Trophoblast cell (in vitro differentiated cells and primary cell): Measurements from ENCODE around the gene OLIG3.

Source experiments
- DNase-seq, 2 donors: peaks; one replicate each; pipeline ENCODE4 v3.0.0-alpha.2; 2016
- H2AFZ ChIP-seq: 2 replicates; pipeline ENCODE4 v1.6.1; 2013; ENCODE audit warnings: low read length, moderate library complexity, mild to moderate bottlenecking; ENCODE audit not compliant: insufficient read depth, poor library complexity
- H2AK5ac ChIP-seq: 2 replicates; pipeline ENCODE4 v1.6.1; 2013; ENCODE audit warnings: mild to moderate bottlenecking, low read length
- H2BK120ac ChIP-seq: 2 replicates; pipeline ENCODE4 v1.6.1; 2013; ENCODE audit warnings: low read length, mild to moderate bottlenecking, moderate library complexity; ENCODE audit not compliant: insufficient read depth, poor library complexity
- H2BK12ac ChIP-seq: 2 replicates; pipeline ENCODE4 v1.6.1; 2013; ENCODE audit warnings: mild to moderate bottlenecking, low read length, moderate library complexity
- H2BK5ac ChIP-seq: 2 replicates; pipeline ENCODE4 v1.6.1; 2013; ENCODE audit warnings: low read length, low read depth, moderate library complexity, mild to moderate bottlenecking; ENCODE audit not compliant: poor library complexity
- H3K14ac ChIP-seq: 2 replicates; pipeline ENCODE4 v1.6.1; 2013; ENCODE audit warnings: mild to moderate bottlenecking, low read length
- H3K18ac ChIP-seq: 2 replicates; pipeline ENCODE4 v1.6.1; 2013; ENCODE audit warnings: mild to moderate bottlenecking, low read length
- H3K23ac ChIP-seq: 2 replicates; pipeline ENCODE4 v1.6.1; 2013; ENCODE audit warnings: low read length
- H3K27ac ChIP-seq: 2 replicates; pipeline ENCODE4 v1.5.1; 2013; ENCODE audit warnings: low read depth, mild to moderate bottlenecking, inconsistent platforms, low read length, moderate library complexity
- H3K27me3 ChIP-seq: 2 replicates; pipeline ENCODE4 v1.6.1; 2013; ENCODE audit warnings: inconsistent platforms, mild to moderate bottlenecking, low read length, moderate library complexity; ENCODE audit not compliant: insufficient read depth
- H3K36me3 ChIP-seq, 2 experiments: 1 replicate in 1 of 2; 2 replicates in 1 of 2; pipeline ENCODE4 v1.6.1; 2013; ENCODE audit warnings: low read length in 2 of 2, mild to moderate bottlenecking in 2 of 2, moderate library complexity in 1 of 2; ENCODE audit not compliant: insufficient read depth in 2 of 2, control insufficient read depth in 1 of 2
- H3K4ac ChIP-seq: 2 replicates; pipeline ENCODE4 v1.6.1; 2013; ENCODE audit warnings: low read depth, mild to moderate bottlenecking, low read length, moderate library complexity
- H3K4me1 ChIP-seq, 2 experiments: 1 replicate in 1 of 2; 2 replicates in 1 of 2; pipeline ENCODE4 v1.6.1; 2013; ENCODE audit warnings: low read length in 2 of 2, mild to moderate bottlenecking in 2 of 2, moderate library complexity in 1 of 2; ENCODE audit not compliant: insufficient read depth in 2 of 2, control insufficient read depth in 1 of 2
- H3K4me2 ChIP-seq: 2 replicates; pipeline ENCODE4 v1.6.1; 2013; ENCODE audit warnings: inconsistent platforms, mild to moderate bottlenecking, low read length, moderate library complexity
- H3K4me3 ChIP-seq: 2 replicates; pipeline ENCODE4 v1.5.1; 2013; ENCODE audit warnings: mild to moderate bottlenecking, low read depth, low read length, inconsistent platforms
- H3K79me1 ChIP-seq: one replicate; pipeline ENCODE4 v1.6.1; 2013; ENCODE audit warnings: low read length
- H3K79me2 ChIP-seq: 2 replicates; pipeline ENCODE4 v1.6.1; 2013; ENCODE audit warnings: low read length, mild to moderate bottlenecking; ENCODE audit not compliant: control insufficient read depth, insufficient read depth, poor library complexity
- H3K9ac ChIP-seq: 2 replicates; pipeline ENCODE4 v1.6.1; 2013; ENCODE audit warnings: mild to moderate bottlenecking, low read length
- H3K9me3 ChIP-seq: 2 replicates; pipeline ENCODE4 v1.6.1; 2013; ENCODE audit warnings: low read depth, mild to moderate bottlenecking, control low read depth, inconsistent platforms, low read length; ENCODE audit not compliant: insufficient read depth
- H4K12ac ChIP-seq: 2 replicates; pipeline ENCODE4 v1.6.1; 2013; ENCODE audit warnings: low read depth, mild to moderate bottlenecking, low read length, moderate library complexity
- H4K8ac ChIP-seq: 2 replicates; pipeline ENCODE4 v1.6.1; 2013; ENCODE audit warnings: low read depth, mild to moderate bottlenecking, low read length, moderate library complexity
- H4K91ac ChIP-seq: one replicate; pipeline ENCODE4 v1.6.1; 2013; ENCODE audit warnings: low read depth, mild to moderate bottlenecking, low read length, moderate library complexity
- WGBS: extraction: QIAGEN DNeasy Blood & Tissue Kit; methylation state at CpG from one replicate; pipeline ENCODE4 v1.1.7; 2013; ENCODE audit warnings: missing lambda C conversion rate; ENCODE audit not compliant: insufficient read length, insufficient coverage; ENCODE audit errors: extremely low coverage; 5-methylcytosine and 5-hydroxymethylcytosine counted together

OLIG3 gene

DNA sequence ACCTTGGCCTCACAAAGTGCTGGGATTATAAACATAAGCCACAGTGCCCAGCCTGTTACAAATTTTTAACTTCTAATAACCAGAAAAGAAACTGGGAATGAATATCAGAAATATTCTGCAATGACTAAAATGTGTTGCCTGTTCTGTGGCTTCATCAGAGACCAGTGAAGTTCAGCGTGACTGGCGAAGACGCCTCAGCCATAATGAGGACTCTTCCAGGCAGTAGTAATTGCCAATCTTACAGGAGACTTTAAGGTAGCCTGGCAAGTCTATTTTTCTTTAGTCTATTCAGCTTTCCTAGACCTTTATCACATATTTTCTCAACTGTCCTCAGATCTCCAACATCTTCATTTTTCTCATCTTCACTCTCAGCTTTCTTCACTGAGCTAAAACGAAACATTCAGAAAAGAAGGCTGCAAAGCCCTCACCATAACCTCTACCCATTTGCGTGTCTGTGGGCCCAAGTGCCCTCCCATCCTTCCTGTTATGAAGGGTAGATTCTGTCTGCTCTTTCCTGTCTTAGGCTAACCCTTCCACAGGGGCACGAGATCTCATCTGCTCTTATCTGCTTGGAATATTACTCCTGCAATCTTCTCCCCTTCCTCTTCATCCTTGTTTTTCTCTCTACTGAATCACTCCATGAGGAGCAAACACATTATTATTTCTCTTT, 42.0 kb upstream of the OLIG3 start:
- WGBS = no CpG with 5 or more reads among the region's 6 CpGs
- no peak overlapping the region for H4K12ac ChIP-seq
- H3K79me1 ChIP-seq = no peaks in the 10 kb centered on the region
- no peak overlapping the region for H4K8ac ChIP-seq
- H4K91ac ChIP-seq = no peak overlapping the region
- no peak overlapping the region for H3K4me2 ChIP-seq
- H3K36me3 ChIP-seq = no peaks in the 10 kb centered on the region
- H3K79me2 ChIP-seq = no peaks in the 10 kb centered on the region
- no peak overlapping the region for H3K23ac ChIP-seq
- H3K9ac ChIP-seq = no peak overlapping the region
- H3K4me1 ChIP-seq = no peaks in the 10 kb centered on the region
- H2BK12ac ChIP-seq = no peak overlapping the region
- no peak overlapping the region for H2AFZ ChIP-seq
- no peak overlapping the region for H3K4ac ChIP-seq
- H3K27me3 ChIP-seq = no peaks in the 10 kb centered on the region
- H2BK120ac ChIP-seq = no peak overlapping the region
- no peaks in the 10 kb centered on the region for H3K9me3 ChIP-seq
- no peak overlapping the region for H3K27ac ChIP-seq
- no peak overlapping the region for H2BK5ac ChIP-seq
- H3K4me3 ChIP-seq = no peak overlapping the region
- no peak overlapping the region for H2AK5ac ChIP-seq
- no peak overlapping the region for H3K18ac ChIP-seq
- no peak overlapping the region for H3K14ac ChIP-seq
- no peak for DNase-seq

DNA sequence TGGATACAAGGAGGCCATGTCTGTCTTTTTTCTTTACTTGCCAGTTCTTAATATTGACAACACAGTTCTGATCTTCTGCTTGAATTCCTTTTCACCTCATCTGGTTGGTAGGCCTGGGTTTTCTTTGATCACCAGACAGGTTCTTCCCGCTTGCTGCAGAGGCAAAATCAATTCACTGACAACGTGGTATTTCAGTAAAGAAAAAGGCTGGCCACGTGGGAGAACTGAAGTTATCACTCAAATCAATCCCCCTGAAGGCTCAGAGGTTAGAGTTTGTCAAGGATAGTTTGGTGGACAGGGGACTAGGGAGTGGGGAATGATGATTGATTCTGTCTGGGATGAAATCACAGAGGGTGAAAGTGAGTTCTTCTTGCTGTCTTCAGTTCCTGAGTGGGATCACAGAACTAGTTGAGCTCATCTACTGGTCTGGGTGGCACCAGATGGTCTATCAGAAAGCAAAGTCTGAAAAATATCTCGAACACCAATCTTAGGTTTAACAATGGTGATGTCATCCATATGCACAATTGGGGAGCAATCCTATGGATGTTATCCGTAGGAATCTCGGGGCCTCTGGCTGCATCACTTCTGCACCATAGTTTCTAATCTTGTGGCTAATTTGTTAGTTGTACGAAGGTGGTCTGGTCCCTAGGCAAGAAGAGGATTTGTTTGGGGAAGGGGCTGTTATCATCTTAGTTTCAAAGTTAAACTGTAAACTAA, 37.3 kb upstream of the OLIG3 start:
- no peaks in the 10 kb centered on the region for H3K27me3 ChIP-seq
- no peaks in the 10 kb centered on the region for H3K79me2 ChIP-seq
- H2BK5ac ChIP-seq = no peak overlapping the region
- no peak overlapping the region for H3K23ac ChIP-seq
- peaks cover 0 to 2% of the 10 kb centered on the region in 2 experiments for H3K4me1 ChIP-seq
- no peak overlapping the region for H4K91ac ChIP-seq
- no CpG with 5 or more reads among the region's 7 CpGs for WGBS
- no peak overlapping the region for H3K27ac ChIP-seq
- H3K36me3 ChIP-seq = no peaks in the 10 kb centered on the region
- H3K4me3 ChIP-seq = no peak overlapping the region
- H3K79me1 ChIP-seq = no peaks in the 10 kb centered on the region
- H3K9me3 ChIP-seq = no peaks in the 10 kb centered on the region
- H3K4me2 ChIP-seq = no peak overlapping the region
- no peak overlapping the region for H2AK5ac ChIP-seq
- no peak overlapping the region for H2AFZ ChIP-seq
- DNase-seq = no peak
- no peak overlapping the region for H2BK12ac ChIP-seq
- no peak overlapping the region for H3K4ac ChIP-seq
- no peak overlapping the region for H2BK120ac ChIP-seq
- H4K12ac ChIP-seq = no peak overlapping the region
- no peak overlapping the region for H4K8ac ChIP-seq
- H3K9ac ChIP-seq = no peak overlapping the region
- no peak overlapping the region for H3K18ac ChIP-seq
- no peak overlapping the region for H3K14ac ChIP-seq

- Histone ChIP-seq H2BK12ac (no peak overlapping the region), H3K36me3 (no peaks in the 10 kb centered on the region), H3K79me1 (no peaks in the 10 kb centered on the region), H3K9ac (no peak overlapping the region), H3K4me3 (no peak overlapping the region), H3K4me1 (peaks cover 0 to 2% of the 10 kb centered on the region in 2 experiments), H3K27ac (no peak overlapping the region), H3K23ac (no peak overlapping the region), H4K12ac (no peak overlapping the region), H4K8ac (no peak overlapping the region), H3K27me3 (no peaks in the 10 kb centered on the region), H2AFZ (no peak overlapping the region), H3K14ac (no peak overlapping the region), H3K4me2 (no peak overlapping the region), H2AK5ac (no peak overlapping the region), H3K9me3 (no peaks in the 10 kb centered on the region), H2BK120ac (no peak overlapping the region), H2BK5ac (no peak overlapping the region), H4K91ac (no peak overlapping the region), H3K79me2 (no peaks in the 10 kb centered on the region), H3K4ac (no peak overlapping the region), H3K18ac (no peak overlapping the region)
- DNase-seq = no peak
- WGBS = no CpG with 5 or more reads among the region's 1 CpG
These were observed 36.2 kb upstream of the OLIG3 start for GRCh38 chr6:137530404-137530803.

GRCh38 chr6:137522831-137523230, 28.6 kb upstream of the OLIG3 start:
- no peak for DNase-seq
- no peak overlapping the region for H3K4me3 ChIP-seq
- no peaks in the 10 kb centered on the region for H3K79me1 ChIP-seq
- no peaks in the 10 kb centered on the region for H3K79me2 ChIP-seq
- no peak overlapping the region for H2AK5ac ChIP-seq
- no peak overlapping the region for H2AFZ ChIP-seq
- H3K4me1 ChIP-seq = no peaks in the 10 kb centered on the region
- H3K9ac ChIP-seq = no peak overlapping the region
- H4K8ac ChIP-seq = no peak overlapping the region
- H2BK120ac ChIP-seq = no peak overlapping the region
- no peak overlapping the region for H3K27ac ChIP-seq
- H4K91ac ChIP-seq = no peak overlapping the region
- WGBS = no CpG with 5 or more reads among the region's 7 CpGs
- no peaks in the 10 kb centered on the region for H3K9me3 ChIP-seq
- no peaks in the 10 kb centered on the region for H3K36me3 ChIP-seq
- no peak overlapping the region for H3K23ac ChIP-seq
- H3K4ac ChIP-seq = no peak overlapping the region
- H3K18ac ChIP-seq = no peak overlapping the region
- H3K14ac ChIP-seq = no peak overlapping the region
- no peaks in the 10 kb centered on the region for H3K27me3 ChIP-seq
- H3K4me2 ChIP-seq = no peak overlapping the region
- no peak overlapping the region for H2BK5ac ChIP-seq
- H4K12ac ChIP-seq = no peak overlapping the region
- no peak overlapping the region for H2BK12ac ChIP-seq
